IPS DF 4.7 (cell line): Measurements from ENCODE around the gene KRTAP6-2.

Experiments
- DNase-seq: peaks from one replicate; pipeline ENCODE4 v3.0.0-alpha.2; 2013; ENCODE audit warnings: low spot score; ENCODE audit errors: extremely low read depth

KRTAP6-2 gene

DNA sequence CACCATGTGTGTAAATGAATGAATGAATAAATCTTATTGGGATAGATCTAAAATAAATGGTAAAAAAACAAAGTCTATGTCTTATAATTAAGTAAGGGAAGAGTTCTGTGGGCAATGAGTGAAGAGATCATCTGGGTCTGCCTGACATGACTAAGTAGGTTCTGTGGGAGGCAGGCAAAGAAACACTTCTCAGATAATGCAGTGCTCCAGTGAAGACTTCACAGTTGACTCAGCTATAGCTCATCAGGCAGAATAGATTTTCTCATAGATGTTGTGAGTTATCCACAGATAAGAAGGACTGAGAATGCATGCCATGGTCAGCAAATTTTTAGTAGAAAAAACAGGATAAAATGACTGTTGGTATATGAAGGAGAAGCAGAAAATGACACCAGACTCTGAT, 20.9 kb downstream of the KRTAP6-2 start:
- DNase-seq, result no peak

DNA sequence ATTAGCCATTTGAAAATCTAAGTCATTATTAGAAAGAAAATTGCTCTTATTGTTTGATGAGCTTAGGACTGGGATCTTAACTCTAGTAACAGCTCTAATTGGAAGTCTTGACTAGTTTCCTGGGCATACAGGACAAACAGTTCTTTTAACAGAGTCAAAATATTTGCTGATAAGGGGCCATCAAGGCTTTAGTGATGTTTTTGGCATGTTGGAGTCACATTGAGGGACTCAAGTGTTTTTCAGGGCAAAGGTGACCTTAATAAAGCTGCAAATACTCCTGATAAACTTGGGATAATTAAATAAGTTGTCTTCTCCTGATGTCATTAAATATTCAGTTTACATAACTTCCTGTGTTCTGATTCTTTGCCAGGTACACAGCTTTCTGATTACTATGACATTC, 31.1 kb downstream of the KRTAP6-2 start:
- no peak for DNase-seq

DNA sequence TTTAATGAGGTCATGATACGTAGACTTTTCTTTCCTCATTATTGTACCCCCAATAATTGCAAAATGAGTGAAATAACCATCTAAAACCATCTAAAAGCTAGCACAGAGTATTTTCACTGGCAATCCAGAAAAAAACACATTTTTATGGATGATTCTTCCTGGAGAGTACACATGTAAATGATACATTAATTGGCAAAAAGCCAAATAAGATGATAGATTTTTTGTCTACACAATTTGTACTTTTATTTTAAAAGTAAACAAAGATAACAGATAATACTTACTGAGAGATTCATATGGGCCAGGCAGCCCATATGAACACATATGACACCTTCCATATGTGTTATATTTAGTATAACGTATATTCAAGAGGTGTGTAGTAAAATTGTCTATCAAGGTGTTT, 35.1 kb downstream of the KRTAP6-2 start:
- DNase-seq, result no peak

DNA sequence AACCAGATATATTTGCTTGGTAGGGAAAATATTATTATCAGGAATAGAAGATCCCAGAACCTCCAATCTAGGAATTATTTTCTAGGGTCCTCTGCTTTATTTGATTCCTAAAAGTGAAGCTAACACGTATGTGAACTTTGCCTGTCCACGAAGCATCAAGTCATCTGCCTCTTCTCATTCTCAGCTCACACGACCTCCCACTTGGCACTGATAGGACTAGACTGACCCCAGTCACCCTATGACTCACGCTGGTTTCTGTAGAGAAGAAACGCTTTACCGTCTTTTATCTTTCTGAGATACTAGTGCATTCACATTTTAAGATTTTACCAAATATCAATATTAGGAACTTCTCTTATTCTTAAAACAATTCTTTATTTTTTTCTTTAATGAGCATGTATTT, 35.6 kb downstream of the KRTAP6-2 start:
- DNase-seq, result no peak

DNA sequence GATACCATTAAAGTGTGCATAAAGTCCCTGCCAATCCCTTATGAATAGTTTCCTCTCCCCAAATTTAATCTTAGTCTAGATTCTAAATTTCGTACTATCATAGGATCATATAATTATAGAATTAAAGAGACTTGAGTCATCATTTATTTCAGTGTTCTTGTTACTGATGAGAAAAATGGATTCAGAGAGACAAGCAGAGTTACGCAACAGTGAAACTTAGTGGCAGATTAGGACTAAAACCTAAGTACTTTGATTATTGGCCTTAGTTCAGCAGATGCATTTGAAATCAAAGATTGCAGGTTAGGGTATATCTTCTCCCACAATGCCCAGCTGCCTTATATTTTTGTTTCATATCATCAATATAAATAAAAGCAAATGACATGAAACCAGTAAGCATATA, 36.7 kb downstream of the KRTAP6-2 start:
- DNase-seq, result no peak

DNA sequence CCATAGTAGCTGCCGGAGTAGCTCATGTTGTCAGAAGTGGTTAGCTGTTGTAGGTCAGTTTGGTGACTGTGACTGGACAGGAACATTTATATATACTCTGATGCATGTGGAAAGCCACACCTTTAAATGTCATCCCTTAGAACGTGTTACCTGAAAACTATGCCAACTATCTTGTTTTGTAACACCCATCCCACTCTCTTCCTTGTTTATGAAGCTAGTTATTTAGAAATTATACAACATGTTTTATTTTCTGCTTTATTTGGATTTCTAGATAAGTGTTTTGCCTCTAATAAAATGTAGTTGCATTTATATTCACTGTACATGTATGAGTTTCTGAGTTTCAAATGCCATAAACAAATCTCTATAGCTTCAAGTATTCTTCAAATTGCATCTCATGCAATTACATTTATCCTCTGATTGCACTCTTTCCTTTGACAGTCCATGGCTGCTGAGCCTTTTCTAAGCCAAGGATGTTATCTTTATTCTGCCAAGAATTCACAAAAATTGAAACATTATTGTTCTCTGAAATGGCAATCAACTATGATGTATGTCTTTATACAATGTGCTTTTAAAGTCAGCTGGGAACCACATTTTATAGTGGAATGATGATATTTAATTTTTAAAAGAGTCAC, 37.3 kb downstream of the KRTAP6-2 start, which contains the start of gene KRTAP19-7:
KRTAP19-7 (minus strand) TSS at position 51 of the 632 bp plus-strand sequence; CDS start at position 26, 25 bp downstream.
- DNase-seq, result no peak

DNA sequence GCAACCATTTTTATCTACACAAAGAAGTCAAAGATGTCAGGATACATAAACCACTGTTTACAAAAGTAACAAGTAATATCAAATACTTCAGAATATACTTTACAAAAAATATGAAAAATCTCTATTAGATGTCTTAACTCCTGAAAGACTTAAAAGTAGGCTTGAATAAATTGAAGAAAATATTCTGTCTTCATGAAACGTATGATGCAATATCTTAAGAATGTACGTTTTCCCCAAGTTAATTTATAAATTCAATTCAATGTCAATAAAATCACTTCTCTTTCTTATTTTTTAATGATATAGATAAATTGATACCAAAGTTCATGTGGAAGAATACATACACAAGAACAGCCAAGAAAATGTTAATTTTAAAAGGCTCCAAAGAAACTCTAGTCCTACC, 43.6 kb downstream of the KRTAP6-2 start:
- DNase-seq, result no peak

DNA sequence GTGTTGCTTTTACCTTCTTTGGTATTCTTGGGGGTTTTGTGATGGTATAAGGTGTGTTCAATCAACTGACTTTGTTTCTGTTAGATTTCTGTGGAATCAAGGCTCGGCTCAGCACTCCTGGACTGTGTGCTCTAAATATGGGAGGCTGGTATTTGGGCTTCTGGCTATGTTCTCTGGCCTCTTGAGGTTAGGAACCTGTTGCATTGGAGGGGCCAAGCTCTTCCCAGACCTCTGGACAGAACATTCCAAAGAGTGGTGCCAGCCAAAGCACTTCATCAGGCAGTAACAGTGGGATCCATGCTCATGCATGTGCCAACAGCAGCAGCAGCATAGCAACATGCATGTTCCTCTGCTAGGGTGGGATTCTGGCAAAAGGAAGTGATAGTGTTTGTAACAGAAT, 45.9 kb downstream of the KRTAP6-2 start:
- no peak for DNase-seq
